HG03457 (cell line): Measurements from ENCODE around the gene ZNF19.
"Not testable (repeated sequence)": the region's sequence is repeated elsewhere in the genome, so short reads cannot be mapped to it uniquely, and the experiment has no call there.

Experiments used
- ATAC-seq: cut with Tn5 transposase; IDR thresholded peaks from one replicate; pipeline ENCODE4 v1.9.1; 2021; ENCODE audit warnings: moderate number of reproducible peaks; ENCODE audit not compliant: unreplicated experiment

The ZNF19 gene

GRCh38 chr16:71489122-71489521 is at the start of gene ZNF19:
ZNF19 (minus strand) TSS chr16:71489324; CDS start chr16:71482114, 7,210 bp downstream.
- ATAC-seq, result no peak

GRCh38 chr16:71537643-71538042 is 48.5 kb upstream of the ZNF19 start:
- ATAC-seq, result no peak

GRCh38 chr16:71536752-71537499 is 47.8 kb upstream of the ZNF19 start:
- no peak for ATAC-seq

- ATAC-seq, result no peak
These were observed 43.2 kb upstream of the ZNF19 start for GRCh38 chr16:71532366-71532765.

- no peak for ATAC-seq
These were observed 39.7 kb upstream of the ZNF19 start for GRCh38 chr16:71528863-71529262.

- no peak for ATAC-seq
These were observed 39.1 kb upstream of the ZNF19 start for GRCh38 chr16:71528257-71528656.

GRCh38 chr16:71526111-71526631 is 37.0 kb upstream of the ZNF19 start, which contains the start of gene CHST4:
CHST4 (plus strand) TSS chr16:71526426; CDS start chr16:71536678, 10,252 bp downstream.
- no peak for ATAC-seq

GRCh38 chr16:71524566-71525553 is 35.7 kb upstream of the ZNF19 start:
- no peak for ATAC-seq

GRCh38 chr16:71520550-71520949 is 31.4 kb upstream of the ZNF19 start:
- ATAC-seq, result no peak

GRCh38 chr16:71515026-71515425 is 25.9 kb upstream of the ZNF19 start:
- ATAC-seq, result no peak

GRCh38 chr16:71514476-71514875 is 25.4 kb upstream of the ZNF19 start:
- no peak for ATAC-seq

- no peak for ATAC-seq
These were observed 24.2 kb upstream of the ZNF19 start for GRCh38 chr16:71513302-71513701.

- no peak for ATAC-seq
These were observed 17.9 kb upstream of the ZNF19 start for GRCh38 chr16:71507061-71507460.

- ATAC-seq, result no peak
These were observed 15.8 kb upstream of the ZNF19 start for GRCh38 chr16:71504901-71505300.

GRCh38 chr16:71504051-71504450 is 14.9 kb upstream of the ZNF19 start:
- not testable (repeated sequence) for ATAC-seq

- no peak for ATAC-seq
These were observed 12.4 kb upstream of the ZNF19 start for GRCh38 chr16:71501547-71501946.

GRCh38 chr16:71500964-71501363 is 11.8 kb upstream of the ZNF19 start:
- no peak for ATAC-seq

- ATAC-seq, result no peak
These were observed 10.7 kb upstream of the ZNF19 start for GRCh38 chr16:71499775-71500364.

GRCh38 chr16:71498031-71498430 is 8.9 kb upstream of the ZNF19 start:
- ATAC-seq, result no peak

- no peak for ATAC-seq
These were observed 4.1 kb upstream of the ZNF19 start for GRCh38 chr16:71493213-71493612.

- no peak for ATAC-seq
These were observed 3.7 kb upstream of the ZNF19 start for GRCh38 chr16:71492786-71493185.
